ENCODE measurements around the gene A2ML1.

DNA sequence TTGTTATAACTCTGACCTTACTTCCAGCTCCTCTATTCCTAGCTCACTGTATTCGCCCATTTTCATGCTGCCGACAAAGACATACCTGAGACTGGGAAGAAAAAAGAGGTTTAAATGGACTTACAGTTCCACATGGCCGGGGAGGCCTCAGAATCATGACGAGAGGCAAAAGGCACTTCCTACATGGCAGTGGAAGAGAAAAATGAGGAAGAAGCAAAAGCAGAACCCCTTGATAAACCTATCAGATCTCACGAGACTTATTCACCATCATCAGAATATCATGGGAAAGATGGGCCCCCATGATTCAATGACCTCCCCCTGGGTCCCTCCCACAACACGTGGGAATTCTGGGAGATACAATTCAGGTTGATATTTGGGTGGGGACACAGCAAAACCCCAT, 77.4 kb downstream of the A2ML1 start:
- no peak for TF ChIP-seq CTCF (IDR thresholded peaks at IDR 0.05)
- no peak for TF ChIP-seq POLR2A (IDR thresholded peaks at IDR 0.05)
